HL-60 (cell line): Measurements from ENCODE around the gene GAS1.

Experiments used
- DNase-seq, 2 experiments: peaks; one replicate each; pipeline ENCODE4 v3.0.0-alpha.2; 2010 to 2020; ENCODE audit warnings: low read depth in 1 of 2, low spot score in 1 of 2
- H3K27ac ChIP-seq: fragments of 250-450 bp; sonication (Bioruptor Pico); replicated peaks from 2 replicates; pipeline ENCODE4 v1.5.1; 2020; ENCODE audit warnings: mild to moderate bottlenecking, moderate library complexity
- H3K27me3 ChIP-seq: fragments of 250-450 bp; sonication (Bioruptor Pico); 2 replicates; pipeline ENCODE4 v1.5.1; 2021; ENCODE audit warnings: mild to moderate bottlenecking, moderate library complexity; ENCODE audit not compliant: insufficient read depth, poor library complexity, severe bottlenecking
- H3K4me3 ChIP-seq: replicated peaks from 2 replicates; pipeline ENCODE4 v1.5.1; 2011; ENCODE audit warnings: mild to moderate bottlenecking, control low read depth, low read length; ENCODE audit not compliant: insufficient read depth
- GABPA ChIP-seq: IDR thresholded peaks from 2 replicates; pipeline ENCODE4 v1.6.1; 2012; ENCODE audit warnings: low read depth
- POLR2AphosphoS5 ChIP-seq: IDR thresholded peaks from 2 replicates; pipeline ENCODE4 v1.6.1; 2012; ENCODE audit warnings: low read depth
- SPI1 ChIP-seq: IDR thresholded peaks from 2 replicates; pipeline ENCODE4 v1.6.1; 2012; ENCODE audit warnings: low read depth, mild to moderate bottlenecking, borderline replicate concordance
- TF ChIP-seq, protein P1 (sequence below): IDR thresholded peaks from 2 replicates; pipeline ENCODE4 v1.6.1; 2012; ENCODE audit warnings: low read depth; ENCODE audit not compliant: insufficient replicate concordance
- TF ChIP-seq, protein P2 (sequence below): IDR thresholded peaks from one replicate; pipeline ENCODE4 v1.5.1; 2011; ENCODE audit warnings: low read length, control low read depth, inconsistent platforms; ENCODE audit not compliant: insufficient read depth

GAS1 gene

DNA sequence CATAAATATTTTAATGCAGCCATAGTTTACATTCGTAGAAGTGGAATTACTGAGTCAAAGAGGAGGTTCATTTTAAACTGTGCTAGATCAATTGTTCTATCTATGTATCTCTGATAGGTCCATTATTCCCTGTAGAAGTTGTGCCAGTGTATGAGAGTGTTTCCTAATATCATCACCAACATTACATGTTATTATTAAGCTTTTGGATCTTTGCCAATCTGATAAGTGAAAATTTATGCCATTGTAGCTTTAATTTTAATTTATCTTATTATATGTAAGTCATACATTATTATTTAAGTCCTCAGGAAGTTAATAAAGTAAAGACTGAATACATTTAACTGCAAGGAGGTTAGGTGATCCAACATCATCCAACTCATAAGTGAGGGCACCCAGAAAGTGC lies 10.9 kb upstream of the GAS1 start:
- Histone ChIP-seq H3K4me3 (no peak overlapping the region), H3K27ac (no peak overlapping the region), H3K27me3 (no peaks in the 10 kb centered on the region)
- no peak for TF ChIP-seq GABPA
- TF ChIP-seq, protein P1, sequence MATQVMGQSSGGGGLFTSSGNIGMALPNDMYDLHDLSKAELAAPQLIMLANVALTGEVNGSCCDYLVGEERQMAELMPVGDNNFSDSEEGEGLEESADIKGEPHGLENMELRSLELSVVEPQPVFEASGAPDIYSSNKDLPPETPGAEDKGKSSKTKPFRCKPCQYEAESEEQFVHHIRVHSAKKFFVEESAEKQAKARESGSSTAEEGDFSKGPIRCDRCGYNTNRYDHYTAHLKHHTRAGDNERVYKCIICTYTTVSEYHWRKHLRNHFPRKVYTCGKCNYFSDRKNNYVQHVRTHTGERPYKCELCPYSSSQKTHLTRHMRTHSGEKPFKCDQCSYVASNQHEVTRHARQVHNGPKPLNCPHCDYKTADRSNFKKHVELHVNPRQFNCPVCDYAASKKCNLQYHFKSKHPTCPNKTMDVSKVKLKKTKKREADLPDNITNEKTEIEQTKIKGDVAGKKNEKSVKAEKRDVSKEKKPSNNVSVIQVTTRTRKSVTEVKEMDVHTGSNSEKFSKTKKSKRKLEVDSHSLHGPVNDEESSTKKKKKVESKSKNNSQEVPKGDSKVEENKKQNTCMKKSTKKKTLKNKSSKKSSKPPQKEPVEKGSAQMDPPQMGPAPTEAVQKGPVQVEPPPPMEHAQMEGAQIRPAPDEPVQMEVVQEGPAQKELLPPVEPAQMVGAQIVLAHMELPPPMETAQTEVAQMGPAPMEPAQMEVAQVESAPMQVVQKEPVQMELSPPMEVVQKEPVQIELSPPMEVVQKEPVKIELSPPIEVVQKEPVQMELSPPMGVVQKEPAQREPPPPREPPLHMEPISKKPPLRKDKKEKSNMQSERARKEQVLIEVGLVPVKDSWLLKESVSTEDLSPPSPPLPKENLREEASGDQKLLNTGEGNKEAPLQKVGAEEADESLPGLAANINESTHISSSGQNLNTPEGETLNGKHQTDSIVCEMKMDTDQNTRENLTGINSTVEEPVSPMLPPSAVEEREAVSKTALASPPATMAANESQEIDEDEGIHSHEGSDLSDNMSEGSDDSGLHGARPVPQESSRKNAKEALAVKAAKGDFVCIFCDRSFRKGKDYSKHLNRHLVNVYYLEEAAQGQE: no peak
- no peak for TF ChIP-seq POLR2AphosphoS5
- no peak for TF ChIP-seq SPI1
- TF ChIP-seq, protein P2, sequence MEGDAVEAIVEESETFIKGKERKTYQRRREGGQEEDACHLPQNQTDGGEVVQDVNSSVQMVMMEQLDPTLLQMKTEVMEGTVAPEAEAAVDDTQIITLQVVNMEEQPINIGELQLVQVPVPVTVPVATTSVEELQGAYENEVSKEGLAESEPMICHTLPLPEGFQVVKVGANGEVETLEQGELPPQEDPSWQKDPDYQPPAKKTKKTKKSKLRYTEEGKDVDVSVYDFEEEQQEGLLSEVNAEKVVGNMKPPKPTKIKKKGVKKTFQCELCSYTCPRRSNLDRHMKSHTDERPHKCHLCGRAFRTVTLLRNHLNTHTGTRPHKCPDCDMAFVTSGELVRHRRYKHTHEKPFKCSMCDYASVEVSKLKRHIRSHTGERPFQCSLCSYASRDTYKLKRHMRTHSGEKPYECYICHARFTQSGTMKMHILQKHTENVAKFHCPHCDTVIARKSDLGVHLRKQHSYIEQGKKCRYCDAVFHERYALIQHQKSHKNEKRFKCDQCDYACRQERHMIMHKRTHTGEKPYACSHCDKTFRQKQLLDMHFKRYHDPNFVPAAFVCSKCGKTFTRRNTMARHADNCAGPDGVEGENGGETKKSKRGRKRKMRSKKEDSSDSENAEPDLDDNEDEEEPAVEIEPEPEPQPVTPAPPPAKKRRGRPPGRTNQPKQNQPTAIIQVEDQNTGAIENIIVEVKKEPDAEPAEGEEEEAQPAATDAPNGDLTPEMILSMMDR: no peak
- DNase-seq: no peak

DNA sequence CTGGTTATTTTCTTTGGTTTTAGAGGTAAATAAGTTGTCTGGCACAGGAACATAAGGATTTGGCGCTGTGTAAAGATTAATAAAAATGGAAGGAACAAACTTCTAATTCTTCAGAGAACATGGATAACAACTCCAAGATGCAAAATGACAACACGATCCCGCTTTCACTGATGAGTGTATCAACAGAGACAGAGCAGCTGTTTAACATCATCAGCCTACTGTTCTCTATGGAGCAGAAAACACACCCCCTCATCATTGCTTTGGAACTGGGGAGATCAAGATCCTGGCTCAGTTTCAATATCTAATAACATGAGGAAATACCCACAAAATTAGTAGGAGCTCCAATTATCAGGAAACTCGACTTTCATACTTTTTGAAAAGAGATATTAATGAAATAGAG lies 8.3 kb upstream of the GAS1 start:
- H3K4me3 ChIP-seq: no peak overlapping the region
- H3K27ac ChIP-seq: no peak overlapping the region
- TF ChIP-seq GABPA (no peak), POLR2AphosphoS5 (no peak), SPI1 (no peak)
- TF ChIP-seq, protein P2: no peak
- TF ChIP-seq, protein P1: no peak
- no peaks in the 10 kb centered on the region for H3K27me3 ChIP-seq
- no peak for DNase-seq

DNA sequence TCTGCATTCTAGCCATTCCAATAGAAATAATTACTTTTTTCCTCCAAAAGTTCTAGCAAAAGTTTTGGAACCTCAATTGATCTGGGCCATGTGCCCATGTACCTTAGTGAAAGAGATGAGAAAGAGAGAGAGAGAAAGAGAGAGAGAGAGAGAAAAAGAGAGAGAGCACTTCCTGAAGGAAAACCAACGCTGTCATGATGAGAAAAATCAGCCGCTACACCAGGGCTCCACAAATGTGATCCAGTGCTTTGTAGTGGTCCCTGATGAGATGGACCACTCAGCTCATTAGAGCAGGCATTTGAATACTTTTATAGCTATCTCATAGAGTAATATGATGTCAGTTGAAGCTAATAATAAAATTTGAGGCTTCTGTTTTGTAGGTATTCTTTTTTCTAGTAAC lies 7.7 kb upstream of the GAS1 start:
- TF ChIP-seq, protein P1: no peak
- TF ChIP-seq GABPA: no peak
- Histone ChIP-seq H3K4me3 (no peak overlapping the region), H3K27ac (no peak overlapping the region), H3K27me3 (no peaks in the 10 kb centered on the region)
- no peak for DNase-seq

DNA sequence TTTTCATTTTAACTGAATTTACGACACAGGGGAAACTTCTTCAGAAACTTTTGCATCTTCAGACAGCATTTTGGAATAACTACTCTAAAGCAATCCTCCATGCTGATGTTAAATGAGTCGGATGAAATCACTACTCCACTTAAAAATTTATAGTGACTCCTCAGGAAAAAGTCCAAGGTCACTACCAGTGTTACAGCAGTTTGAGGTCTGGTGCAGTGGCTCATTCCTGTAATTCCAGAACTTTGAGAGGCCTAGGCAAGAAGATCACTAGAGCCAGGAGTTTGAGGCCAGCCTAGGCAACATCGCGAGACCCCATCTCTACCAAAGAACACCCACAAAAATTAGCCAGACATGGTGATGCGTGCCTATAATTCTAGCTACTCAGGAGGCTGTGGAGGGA lies 5.9 kb upstream of the GAS1 start:
- Histone ChIP-seq H3K27ac (no peak overlapping the region), H3K4me3 (no peak overlapping the region), H3K27me3 (no peaks in the 10 kb centered on the region)
- DNase-seq: no peak
- TF ChIP-seq SPI1: no peak
- TF ChIP-seq, protein P2: no peak
- TF ChIP-seq GABPA: no peak
- TF ChIP-seq, protein P1: no peak
- no peak for TF ChIP-seq POLR2AphosphoS5
